ENCODE results near the gene APOL3.

- TF ChIP-seq CTCF (IDR thresholded peaks at IDR 0.05; ENCODE audit: poor library complexity) (no peak), EZH2 (IDR thresholded peaks at IDR 0.05; ENCODE audit: borderline replicate concordance) (no peak), EZH2phosphoT487 (IDR thresholded peaks at IDR 0.05; ENCODE audit: low read depth, severe bottlenecking, unreplicated experiment) (no peak)
Measured at GRCh38 chr22:36145881-36146280, 14.7 kb downstream of the APOL3 start.

Data from hepatocyte (in vitro differentiated cells).